Epithelial cell of esophagus (primary cell): ENCODE measurements around the gene UBB.

ENCODE experiments used
- DNase-seq: peaks from one replicate; pipeline ENCODE4 v3.0.0; 2010; ENCODE audit warnings: low read depth
- H3K4me3 ChIP-seq: 2 replicates; pipeline ENCODE4 v1.5.1; 2011; ENCODE audit warnings: mild to moderate bottlenecking, low read length, control low read depth
- CTCF ChIP-seq: IDR thresholded peaks from 2 replicates; pipeline ENCODE4 v1.5.1; 2011; ENCODE audit warnings: low read depth, mild to moderate bottlenecking, low read length, control low read depth, inconsistent platforms; ENCODE audit not compliant: insufficient read depth; ENCODE audit errors: missing control alignments

Gene UBB

GRCh38 chr17:16346721-16347271 is 34.1 kb upstream of the UBB start:
- no peak for TF ChIP-seq CTCF
- no peak for DNase-seq
- no peak overlapping the region for H3K4me3 ChIP-seq

DNA sequence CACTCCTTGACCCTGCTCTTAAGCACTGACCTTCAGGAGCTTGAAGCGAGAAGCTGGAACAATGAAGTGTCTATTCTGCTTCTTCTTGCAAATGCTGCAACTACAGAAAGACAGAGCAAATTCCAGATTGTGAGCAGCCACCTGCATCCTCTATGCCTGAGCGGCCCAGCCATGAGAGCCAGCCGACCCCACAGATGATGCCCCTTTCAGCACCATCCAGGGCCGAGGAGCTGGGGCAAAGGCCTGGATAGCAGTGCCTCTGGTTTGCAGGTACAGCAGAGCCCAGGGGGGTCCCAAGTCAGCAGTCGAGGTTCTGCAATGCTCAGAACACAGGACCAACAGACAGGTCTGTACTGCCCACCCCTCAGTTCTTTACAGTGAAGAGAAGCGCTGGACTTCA is 32.3 kb upstream of the UBB start:
- no peak overlapping the region for H3K4me3 ChIP-seq
- no peak for TF ChIP-seq CTCF

GRCh38 chr17:16349431-16349830 is 31.5 kb upstream of the UBB start:
- no peak overlapping the region for H3K4me3 ChIP-seq
- DNase-seq, result no peak
- no peak for TF ChIP-seq CTCF

More for the DNA sequence above, 32.3 kb upstream of the UBB start:
- no peak for DNase-seq

DNA sequence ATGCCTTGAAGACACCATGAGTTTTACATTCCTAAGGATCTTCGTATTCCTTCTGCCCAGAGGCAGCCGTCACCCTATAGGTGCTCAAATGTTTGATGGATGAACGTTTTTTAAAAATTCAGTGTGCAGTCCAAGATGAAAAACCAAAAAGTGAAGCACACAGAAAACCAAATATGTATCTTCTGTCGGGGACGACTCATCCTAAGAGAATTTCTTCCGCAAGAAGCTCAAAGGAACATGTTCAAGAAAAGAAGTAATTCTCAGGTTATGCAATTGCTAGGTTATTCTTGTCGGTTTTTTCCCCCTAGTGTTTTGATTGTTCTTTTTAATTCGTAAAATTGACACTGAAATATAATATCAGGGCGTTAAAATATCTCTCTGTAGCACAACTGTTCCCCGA is 29.1 kb upstream of the UBB start:
- H3K4me3 ChIP-seq, result peak overlapping the region; percentile 43
- peak; percentile 44 for DNase-seq
- no peak for TF ChIP-seq CTCF

- peak overlapping the region; percentile 43 for H3K4me3 ChIP-seq
- TF ChIP-seq CTCF, result no peak
- peak; percentile 19 for DNase-seq
Measured at GRCh38 chr17:16352303-16352666, 28.6 kb upstream of the UBB start.

DNA sequence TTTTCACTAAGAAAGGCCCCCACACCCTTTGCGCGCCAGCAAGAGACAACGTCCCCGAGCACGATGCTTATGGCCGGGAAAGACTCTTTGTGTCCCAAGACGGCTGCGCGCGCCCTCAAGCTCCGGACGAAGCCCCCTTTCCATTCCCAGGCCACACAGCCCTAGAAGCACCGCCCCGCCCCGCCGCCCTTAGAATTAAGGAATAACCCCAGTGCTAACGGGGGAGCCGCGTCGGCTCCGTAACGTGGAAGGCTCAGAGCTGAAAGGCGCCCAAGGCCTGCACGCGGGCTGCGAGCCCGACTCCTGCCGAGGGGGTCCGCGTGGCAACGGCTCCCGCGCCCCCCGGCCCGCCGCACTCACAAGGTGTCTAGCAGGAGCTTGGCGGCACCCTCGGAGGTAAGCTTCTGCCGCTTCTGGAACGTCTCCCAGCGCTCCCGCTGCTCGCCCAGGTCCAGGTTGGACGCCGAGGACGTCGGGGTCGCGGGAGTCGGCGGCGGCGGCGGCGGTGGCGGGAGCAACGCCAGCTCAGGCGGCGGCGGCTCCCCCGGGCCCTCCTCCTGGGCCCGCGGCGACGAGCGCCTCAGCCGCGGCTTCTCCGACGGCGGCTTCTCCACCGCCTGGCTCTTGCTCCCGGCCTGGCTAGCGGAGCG is 28.1 kb upstream of the UBB start:
- peak overlapping the region; percentile 43 for H3K4me3 ChIP-seq
- DNase-seq, result peak; percentile 29
- TF ChIP-seq CTCF, result no peak
